Liver (tissue), 9 donors: ENCODE data around the gene KNTC1. TPM values are rescaled to one million over a fixed set of nuclear protein-coding genes. Genes with fewer than 3 reads are reported as not detected.

ENCODE experiments used
- DNase-seq: peaks from one replicate; pipeline ENCODE4 v3.0.0-alpha.2; 2017; ENCODE audit warnings: low spot score
- H3K27ac ChIP-seq, 2 donors: one replicate each; pipeline ENCODE4 v1.7.0; 2013; ENCODE audit warnings: inconsistent platforms in 2 of 2, low read length in 2 of 2, control low read depth in 1 of 2, low read depth in 1 of 2, mild to moderate bottlenecking in 1 of 2
- H3K27me3 ChIP-seq, 4 donors: one replicate each; pipeline versions ENCODE4 v1.6.1 to v1.7.0; 2013; ENCODE audit warnings: low read length in 3 of 4, inconsistent platforms in 1 of 4, mild to moderate bottlenecking in 1 of 4, moderate library complexity in 1 of 4; ENCODE audit not compliant: control insufficient read depth in 4 of 4, insufficient read depth in 4 of 4
- H3K36me3 ChIP-seq, 4 donors: one replicate each; pipeline versions ENCODE4 v1.6.1 to v1.7.0; 2013; ENCODE audit warnings: low read length in 3 of 4, mild to moderate bottlenecking in 3 of 4, low read depth in 1 of 4, moderate library complexity in 1 of 4; ENCODE audit not compliant: control insufficient read depth in 4 of 4, insufficient read depth in 3 of 4
- H3K4me1 ChIP-seq, 4 donors: one replicate each; pipeline versions ENCODE4 v1.6.1 to v1.7.0; 2013; ENCODE audit warnings: low read length in 3 of 4, mild to moderate bottlenecking in 3 of 4, moderate library complexity in 1 of 4; ENCODE audit not compliant: control insufficient read depth in 4 of 4, insufficient read depth in 4 of 4
- H3K4me3 ChIP-seq, 3 donors: one replicate each; pipeline versions ENCODE4 v1.6.1 to v1.7.0; 2013; ENCODE audit warnings: low read length in 3 of 3, control low read depth in 1 of 3, low read depth in 1 of 3, mild to moderate bottlenecking in 1 of 3
- H3K9ac ChIP-seq, 2 donors: one replicate each; pipeline ENCODE4 v1.7.0; 2013; ENCODE audit warnings: low read length in 2 of 2, mild to moderate bottlenecking in 2 of 2, moderate library complexity in 2 of 2, control low read depth in 1 of 2, low read depth in 1 of 2
- H3K9me3 ChIP-seq, 4 donors: one replicate each; pipeline versions ENCODE4 v1.6.1 to v1.7.0; 2013; ENCODE audit warnings: low read length in 3 of 4; ENCODE audit not compliant: control insufficient read depth in 4 of 4
- ATF3 ChIP-seq: IDR thresholded peaks from 2 replicates; pipeline ENCODE4 v1.6.1; 2016; ENCODE audit warnings: antibody characterized with exemption
- FOXA1 ChIP-seq: IDR thresholded peaks from 2 replicates; pipeline ENCODE4 v1.6.1; 2016; ENCODE audit warnings: antibody characterized with exemption
- FOXA2 ChIP-seq: IDR thresholded peaks from 2 replicates; pipeline ENCODE4 v1.6.1; 2016; ENCODE audit warnings: antibody characterized with exemption
- GABPA ChIP-seq, 2 donors: IDR thresholded peaks in 1 of 2; conservative IDR thresholded peaks in 1 of 2; 2 replicates each; pipeline ENCODE4 v1.6.1; 2016; ENCODE audit warnings: antibody characterized with exemption in 2 of 2, mild to moderate bottlenecking in 1 of 2, moderate library complexity in 1 of 2
- HNF4A ChIP-seq, 2 donors: conservative IDR thresholded peaks; 2 replicates each; pipeline ENCODE4 v1.6.1; 2016; ENCODE audit warnings: antibody characterized with exemption in 2 of 2, mild to moderate bottlenecking in 2 of 2
- JUND ChIP-seq, 2 donors: IDR thresholded peaks; 2 replicates each; pipeline ENCODE4 v1.6.1; 2016; ENCODE audit warnings: antibody characterized with exemption in 2 of 2
- NR2F2 ChIP-seq: IDR thresholded peaks from 2 replicates; pipeline ENCODE4 v1.6.1; 2016; ENCODE audit warnings: antibody characterized with exemption
- RXRA ChIP-seq, 2 donors: IDR thresholded peaks; 2 replicates each; pipeline ENCODE4 v1.6.1; 2017 to 2018; ENCODE audit warnings: antibody characterized with exemption in 2 of 2, mild to moderate bottlenecking in 1 of 2
- SP1 ChIP-seq: IDR thresholded peaks from 2 replicates; pipeline ENCODE4 v1.6.1; 2018; ENCODE audit warnings: antibody characterized with exemption, mild to moderate bottlenecking
- YY1 ChIP-seq: IDR thresholded peaks from 2 replicates; pipeline ENCODE4 v1.6.1; 2016; ENCODE audit warnings: antibody characterized with exemption, mild to moderate bottlenecking
- ZBTB33 ChIP-seq: IDR thresholded peaks from 2 replicates; pipeline ENCODE4 v1.6.1; 2016; ENCODE audit warnings: antibody characterized with exemption
- WGBS: extraction: QIAGEN DNeasy Blood & Tissue Kit; methylation state at CpG from one replicate; pipeline ENCODE4 v1.1.7; 2013; 5-methylcytosine and 5-hydroxymethylcytosine counted together
- polyA plus RNA-seq, 2 donors: library from polyadenylated mRNA; stranded (reverse) in 1 of 2; unstranded in 1 of 2; fragments of 200-250 nt in 1 of 2; fragments of >200 nt in 1 of 2; fragmentation: Nextera tagmentation in 1 of 2; extraction: Ambion mirVana in 1 of 2; gene quantifications; one replicate each; pipeline versions ENCODE4 v1.2.1 to v1.2.3, GENCODE V29; 2013 to 2015
- total RNA-seq, 2 donors: library from RNA; depleted of rRNA; stranded (reverse); fragments of >200 nt; gene quantifications; one replicate each; pipeline ENCODE4 v1.2.3, GENCODE V29; 2014
- TF ChIP-seq, protein P1 (sequence below): IDR thresholded peaks from 2 replicates; pipeline ENCODE4 v1.6.1; 2016; ENCODE audit warnings: antibody characterized with exemption
- TF ChIP-seq, protein P2 (sequence below): fragments of 150-350 bp; IDR thresholded peaks from 2 replicates; pipeline ENCODE4 v1.5.1; 2017; ENCODE audit warnings: improper control_type of control experiment, low read depth, low read length; ENCODE audit not compliant: missing input control
- donor health status: healthy.
- donor health status: healthy.
- donor health status: healthy.
- donor health status: healthy.
- donor health status: healthy.

The KNTC1 gene
- total and polyA plus RNA-seq, 4 donors: 1.3 to 34.7 (median 4.0) TPM

GRCh38 chr12:122527478-122527944 is 462 bp downstream of the KNTC1 start (continued):
- no peak for TF ChIP-seq ZBTB33
- no peak for TF ChIP-seq ATF3

- Histone ChIP-seq H3K27ac (no peak overlapping the region), H3K4me3 (no peak overlapping the region), H3K9ac (no peak overlapping the region), H3K36me3 (peaks cover 0 to 3% (median under 1%) of the 10 kb centered on the region in 4 donors), H3K27me3 (no peaks in the 10 kb centered on the region), H3K4me1 (peaks cover 0 to 27% (median 23%) of the 10 kb centered on the region in 4 donors), H3K9me3 (no peaks in the 10 kb centered on the region)
- WGBS: 95% methylated on average over 7 of the region's 7 CpGs
- TF ChIP-seq FOXA2 (no peak), FOXA1 (no peak), NR2F2 (no peak), ZBTB33 (no peak), JUND (IDR thresholded peaks at IDR 0.05) (no peak), HNF4A (conservative IDR thresholded peaks at IDR 0.05) (no peak), SP1 (no peak), ATF3 (no peak), RXRA (IDR thresholded peaks at IDR 0.05) (no peak), YY1 (no peak)
- TF ChIP-seq, protein P1, sequence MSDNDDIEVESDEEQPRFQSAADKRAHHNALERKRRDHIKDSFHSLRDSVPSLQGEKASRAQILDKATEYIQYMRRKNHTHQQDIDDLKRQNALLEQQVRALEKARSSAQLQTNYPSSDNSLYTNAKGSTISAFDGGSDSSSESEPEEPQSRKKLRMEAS: no peak
- TF ChIP-seq, protein P2, sequence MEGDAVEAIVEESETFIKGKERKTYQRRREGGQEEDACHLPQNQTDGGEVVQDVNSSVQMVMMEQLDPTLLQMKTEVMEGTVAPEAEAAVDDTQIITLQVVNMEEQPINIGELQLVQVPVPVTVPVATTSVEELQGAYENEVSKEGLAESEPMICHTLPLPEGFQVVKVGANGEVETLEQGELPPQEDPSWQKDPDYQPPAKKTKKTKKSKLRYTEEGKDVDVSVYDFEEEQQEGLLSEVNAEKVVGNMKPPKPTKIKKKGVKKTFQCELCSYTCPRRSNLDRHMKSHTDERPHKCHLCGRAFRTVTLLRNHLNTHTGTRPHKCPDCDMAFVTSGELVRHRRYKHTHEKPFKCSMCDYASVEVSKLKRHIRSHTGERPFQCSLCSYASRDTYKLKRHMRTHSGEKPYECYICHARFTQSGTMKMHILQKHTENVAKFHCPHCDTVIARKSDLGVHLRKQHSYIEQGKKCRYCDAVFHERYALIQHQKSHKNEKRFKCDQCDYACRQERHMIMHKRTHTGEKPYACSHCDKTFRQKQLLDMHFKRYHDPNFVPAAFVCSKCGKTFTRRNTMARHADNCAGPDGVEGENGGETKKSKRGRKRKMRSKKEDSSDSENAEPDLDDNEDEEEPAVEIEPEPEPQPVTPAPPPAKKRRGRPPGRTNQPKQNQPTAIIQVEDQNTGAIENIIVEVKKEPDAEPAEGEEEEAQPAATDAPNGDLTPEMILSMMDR: no peak
- no peak for DNase-seq
Measured at GRCh38 chr12:122528582-122528981, 1.5 kb downstream of the KNTC1 start.

GRCh38 chr12:122528992-122529391 is 1.9 kb downstream of the KNTC1 start:
- Histone ChIP-seq H3K9me3 (no peaks in the 10 kb centered on the region), H3K4me3 (no peak overlapping the region), H3K9ac (no peak overlapping the region), H3K27me3 (no peaks in the 10 kb centered on the region), H3K4me1 (peaks cover 0 to 23% (median 19%) of the 10 kb centered on the region in 4 donors), H3K27ac (no peak overlapping the region), H3K36me3 (peaks cover 0 to 3% (median under 1%) of the 10 kb centered on the region in 4 donors)
- TF ChIP-seq ATF3 (no peak), GABPA (IDR thresholded peaks at IDR 0.05 in 1 of 2, conservative IDR thresholded peaks at IDR 0.05 in 1 of 2) (no peak)
- DNase-seq: no peak
- 96% methylated on average over 6 of the region's 6 CpGs for whole genome bisulfite sequencing
